HT-29 (cell line): ENCODE measurements around the gene ADARB2. TPM values are rescaled to one million over a fixed set of nuclear protein-coding genes. Genes with fewer than 3 reads are reported as not detected.

Experiments
- DNase-seq: peaks from one replicate; pipeline ENCODE4 v3.0.0-alpha.2; 2015; ENCODE audit warnings: low spot score
- total RNA-seq: library from RNA; depleted of rRNA; stranded (reverse); fragments of >200 nt; shearing (Covaris generic); gene quantifications from 2 replicates; pipeline ENCODE4 v1.2.3, GENCODE V29; 2014

ADARB2 gene
- total RNA-seq, 1 experiment from 2014 or later, result not detected

DNA sequence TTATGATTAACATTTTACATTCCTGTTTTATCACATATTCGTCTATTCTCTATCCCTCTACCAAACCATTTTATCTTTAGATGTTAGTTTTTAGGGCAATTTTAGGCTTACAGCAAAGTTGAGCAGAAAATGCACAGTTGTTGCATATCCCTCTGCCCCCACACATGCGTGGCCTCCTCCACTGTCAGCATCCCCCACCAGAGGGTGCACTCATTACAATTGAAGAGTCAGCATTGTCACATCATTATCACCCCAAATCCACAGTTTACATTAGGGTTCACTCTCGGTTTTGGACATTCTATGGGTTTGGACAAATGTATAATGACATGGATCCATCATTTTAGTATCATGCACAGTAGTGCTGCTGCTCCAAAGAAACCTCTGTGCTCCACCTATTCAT, 594.7 kb downstream of the ADARB2 start:
- no peak for DNase-seq

- no peak for DNase-seq
Observed at GRCh38 chr10:1141701-1142100, 595.6 kb downstream of the ADARB2 start.

- no peak for DNase-seq
Observed at GRCh38 chr10:1141261-1141660, 596.1 kb downstream of the ADARB2 start.

DNA sequence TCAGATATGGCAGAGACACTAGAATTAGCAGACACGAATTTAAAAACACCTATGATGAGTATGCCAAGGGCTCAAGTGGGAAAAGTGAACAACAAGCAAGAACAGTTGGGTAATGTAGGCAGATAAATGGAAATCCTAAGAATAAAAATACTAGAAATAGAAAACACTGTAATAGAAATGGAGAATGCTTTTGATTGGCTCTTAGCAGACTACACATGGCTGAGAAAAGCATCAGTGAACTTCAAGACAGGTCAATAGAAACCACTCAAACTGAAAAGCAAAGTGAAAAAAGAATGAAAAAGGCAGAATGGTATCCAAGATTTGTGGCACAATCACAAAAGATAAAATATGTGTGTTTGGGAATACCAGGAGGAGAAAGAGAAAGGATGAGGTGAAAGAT, 598.8 kb downstream of the ADARB2 start:
- no peak for DNase-seq

DNA sequence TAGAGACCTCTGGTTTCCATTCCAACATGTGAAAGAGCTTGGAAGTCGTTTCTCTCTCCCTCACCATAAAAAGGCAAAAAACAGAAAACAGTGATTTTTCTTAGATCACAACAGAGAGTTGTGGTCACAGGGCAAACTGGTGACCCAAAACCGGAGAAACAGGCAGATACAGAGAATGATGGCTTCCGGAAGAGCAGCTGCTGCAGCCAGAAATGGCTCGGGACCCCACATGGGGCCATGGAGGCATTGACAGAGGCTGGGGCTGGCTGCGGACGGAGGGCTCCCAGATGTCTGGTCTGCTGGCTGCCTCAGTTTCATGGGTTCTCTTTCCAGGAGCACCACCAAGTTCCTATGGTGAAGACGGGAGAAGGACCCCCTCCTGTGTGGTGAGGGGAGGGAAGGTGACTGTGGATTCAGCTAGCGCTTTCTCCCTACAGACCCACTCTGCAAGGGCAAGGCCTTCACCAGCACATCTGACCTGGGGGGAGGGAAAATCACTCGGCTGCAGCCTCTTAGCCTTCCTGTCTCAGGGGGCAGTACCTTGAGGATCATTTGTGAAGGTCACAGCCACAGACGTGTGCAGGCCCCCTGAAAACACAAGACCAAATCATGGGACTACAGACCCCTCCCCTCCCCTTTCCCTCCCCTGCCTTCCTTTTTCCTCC, 599.7 kb downstream of the ADARB2 start:
- DNase-seq, result no peak

GRCh38 chr10:1136268-1136667, 601.1 kb downstream of the ADARB2 start:
- DNase-seq, result no peak

GRCh38 chr10:1134156-1134555, 603.2 kb downstream of the ADARB2 start:
- no peak for DNase-seq

DNA sequence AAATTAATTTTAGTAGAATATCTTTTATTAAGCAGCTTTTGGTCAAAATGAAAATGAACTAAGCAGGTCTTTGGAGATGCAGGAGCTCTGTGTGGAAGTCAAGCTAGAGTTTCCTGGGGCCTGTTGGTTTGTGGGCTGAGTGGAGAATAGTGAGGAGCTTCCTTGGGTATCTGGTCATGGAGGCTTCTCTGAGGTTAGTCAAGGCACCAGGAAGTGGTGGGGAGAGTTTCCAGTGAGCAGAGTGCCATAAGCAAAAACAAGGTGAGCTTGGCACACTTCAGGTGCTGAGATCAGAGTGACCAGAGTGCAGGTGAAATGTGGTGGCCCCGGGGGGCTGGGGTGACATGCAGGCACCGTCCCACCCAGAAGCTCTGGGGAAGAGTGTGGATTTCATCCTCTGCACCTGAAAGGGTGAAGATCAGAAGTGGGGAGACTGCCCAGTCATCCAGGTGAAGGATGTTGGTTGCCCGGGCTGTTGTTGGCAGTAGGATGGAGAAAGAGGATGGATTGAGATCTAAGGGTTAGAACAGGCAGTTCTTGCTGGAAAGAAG, 603.8 kb downstream of the ADARB2 start:
- no peak for DNase-seq

- no peak for DNase-seq
Observed at GRCh38 chr10:1132584-1132983, 604.7 kb downstream of the ADARB2 start.

DNA sequence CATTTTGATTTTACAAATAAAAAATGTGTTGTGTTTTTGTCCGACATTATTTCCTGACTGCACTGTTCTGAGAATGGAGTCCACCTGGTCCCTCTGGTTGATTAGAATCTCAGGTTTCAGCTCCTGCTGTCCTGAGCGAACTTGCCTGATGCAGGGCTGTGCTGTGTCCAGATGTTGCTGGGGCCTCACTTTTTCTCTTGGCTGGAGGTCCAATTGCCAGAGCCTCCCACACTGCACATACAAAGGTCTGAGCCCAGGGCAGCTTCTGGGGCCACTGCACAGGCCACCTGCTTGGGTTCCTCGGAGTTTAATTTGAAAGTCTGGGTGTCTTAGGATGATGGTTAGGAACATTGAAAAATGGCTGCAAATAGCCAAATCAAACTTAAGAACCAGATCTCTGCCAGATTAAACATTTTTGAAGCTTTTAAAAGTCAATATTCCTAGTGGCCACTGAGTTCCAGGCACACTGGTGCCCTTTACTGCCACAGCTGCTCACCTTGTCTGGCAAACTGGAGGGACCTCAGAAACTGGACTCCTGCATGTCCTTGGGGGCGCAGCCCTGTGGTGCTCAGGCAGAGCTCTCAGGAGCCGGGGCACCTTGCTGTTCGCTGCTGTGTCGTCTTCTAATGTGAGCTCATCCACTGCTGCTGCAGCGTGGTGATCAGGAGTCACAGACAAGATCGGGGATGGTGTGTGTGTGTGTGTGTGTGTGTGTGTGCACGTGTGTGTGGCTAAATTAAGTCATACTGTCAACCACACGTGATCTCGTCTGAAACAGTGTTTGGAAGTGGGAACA, 606.1 kb downstream of the ADARB2 start:
- no peak for DNase-seq

GRCh38 chr10:1130226-1130625, 607.1 kb downstream of the ADARB2 start:
- DNase-seq, result no peak

GRCh38 chr10:1128649-1129048, 608.7 kb downstream of the ADARB2 start:
- no peak for DNase-seq

- no peak for DNase-seq
Observed at GRCh38 chr10:1128115-1128514, 609.2 kb downstream of the ADARB2 start.

DNA sequence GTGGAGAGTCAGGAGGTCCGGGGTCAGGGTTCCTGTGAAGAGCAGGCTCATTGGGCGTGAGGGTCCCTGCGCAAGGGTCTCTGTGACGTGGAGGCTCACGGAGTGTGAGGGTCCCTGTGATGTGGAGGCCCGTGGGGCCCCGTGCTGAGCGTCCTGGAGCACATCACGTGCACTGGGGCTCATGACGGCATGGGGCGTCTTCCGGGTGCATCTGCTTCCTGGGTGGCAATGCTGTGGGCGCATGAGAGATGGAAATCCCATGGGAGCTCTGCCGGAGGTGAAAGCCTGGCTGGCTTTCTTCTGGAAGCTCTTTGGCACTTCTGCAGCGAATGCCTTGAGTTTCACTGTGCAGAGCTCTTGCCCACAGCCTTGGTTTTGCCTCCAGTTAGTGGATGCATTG, 609.7 kb downstream of the ADARB2 start:
- no peak for DNase-seq
